ENCODE data around the gene SNRPA.
"Not testable (repeated sequence)": the region's sequence is repeated elsewhere in the genome, so short reads cannot be mapped to it uniquely, and the experiment has no call there.

The SNRPA gene

GRCh38 chr19:40777937-40778705 lies 27.1 kb downstream of the SNRPA start, which contains the start of gene RAB4B:
TSS of gene RAB4B (plus strand) at chr19:40778247. CDS start at chr19:40778376, 129 bp downstream.
- peak; percentile 99 for DNase-seq

GRCh38 chr19:40778706-40779284 lies 27.8 kb downstream of the SNRPA start:
- DNase-seq = no peak

- no peak for DNase-seq
These were observed 29.6 kb downstream of the SNRPA start for GRCh38 chr19:40780582-40780981.

- DNase-seq = no peak
These were observed 30.1 kb downstream of the SNRPA start for GRCh38 chr19:40781140-40781539.

GRCh38 chr19:40783711-40784110 lies 32.7 kb downstream of the SNRPA start:
- DNase-seq = no peak

GRCh38 chr19:40784146-40784545 lies 33.1 kb downstream of the SNRPA start:
- not testable (repeated sequence) for DNase-seq

GRCh38 chr19:40785526-40785925 lies 34.5 kb downstream of the SNRPA start:
- no peak for DNase-seq

GRCh38 chr19:40786060-40787037 lies 35.3 kb downstream of the SNRPA start:
- no peak for DNase-seq

GRCh38 chr19:40791349-40791748 lies 40.3 kb downstream of the SNRPA start:
- DNase-seq = no peak

GRCh38 chr19:40791996-40792395 lies 41.0 kb downstream of the SNRPA start:
- DNase-seq = no peak

GRCh38 chr19:40797166-40797962 lies 46.4 kb downstream of the SNRPA start:
- DNase-seq = no peak

GRCh38 chr19:40797963-40798682 lies 47.1 kb downstream of the SNRPA start:
- peak; percentile 82 for DNase-seq

GRCh38 chr19:40798683-40799557 lies 47.9 kb downstream of the SNRPA start, which contains the start of gene EGLN2:
TSS of gene EGLN2 (plus strand) at chr19:40799191. CDS start at chr19:40800573, 1,382 bp downstream.
- peak; percentile 100 for DNase-seq

GRCh38 chr19:40799558-40800338 lies 48.7 kb downstream of the SNRPA start:
- DNase-seq = peak; percentile 77

GRCh38 chr19:40800339-40800996 lies 49.5 kb downstream of the SNRPA start:
- DNase-seq = no peak

- DNase-seq = no peak
These were observed 50.0 kb downstream of the SNRPA start for GRCh38 chr19:40800997-40801377.

- DNase-seq = no peak
These were observed 50.7 kb downstream of the SNRPA start for GRCh38 chr19:40801426-40802299.
